BLaER1 (cell line): ENCODE results near the gene MAP10.

Experiments
- H3K27ac ChIP-seq: shearing (Covaris generic); formaldehyde crosslinking; 2 replicates; pipeline ENCODE4 v1.8.1; 2022
- H3K27me3 ChIP-seq: shearing (Covaris generic); formaldehyde crosslinking; 2 replicates; pipeline ENCODE4 v1.8.1; 2022
- H3K36me3 ChIP-seq: shearing (Covaris generic); formaldehyde crosslinking; 2 replicates; pipeline ENCODE4 v1.8.1; 2022
- H3K4me1 ChIP-seq: shearing (Covaris generic); formaldehyde crosslinking; 2 replicates; pipeline ENCODE4 v1.8.1; 2022
- H3K4me2 ChIP-seq: shearing (Covaris generic); formaldehyde crosslinking; 2 replicates; pipeline ENCODE4 v1.8.1; 2022
- H3K4me3 ChIP-seq: shearing (Covaris generic); formaldehyde crosslinking; 2 replicates; pipeline ENCODE4 v1.8.1; 2022
- H3K9ac ChIP-seq: shearing (Covaris generic); formaldehyde crosslinking; 2 replicates; pipeline ENCODE4 v1.8.1; 2022
- H3K9me3 ChIP-seq: shearing (Covaris generic); formaldehyde crosslinking; 2 replicates; pipeline ENCODE4 v1.8.1; 2022
- H4K20me1 ChIP-seq: shearing (Covaris generic); formaldehyde crosslinking; 2 replicates; pipeline ENCODE4 v1.8.1; 2022
- Cebpa-rat ChIP-seq: shearing (Covaris generic); IDR thresholded peaks from 2 replicates; pipeline ENCODE4 v1.8.1; 2022

Gene MAP10

GRCh38 chr1:232818040-232818439 is 12.8 kb downstream of the MAP10 start:
- no peaks in the 10 kb centered on the region for H3K4me1 ChIP-seq
- H3K4me3 ChIP-seq, result no peak overlapping the region
- H3K4me2 ChIP-seq, result no peak overlapping the region
- no peaks in the 10 kb centered on the region for H3K9me3 ChIP-seq
- H3K27me3 ChIP-seq, result no peaks in the 10 kb centered on the region
- H4K20me1 ChIP-seq, result no peaks in the 10 kb centered on the region
- no peak overlapping the region for H3K27ac ChIP-seq
- no peak for TF ChIP-seq Cebpa-rat
- H3K36me3 ChIP-seq, result no peaks in the 10 kb centered on the region
- no peak overlapping the region for H3K9ac ChIP-seq

GRCh38 chr1:232820431-232820830 is 15.2 kb downstream of the MAP10 start:
- Histone ChIP-seq H3K9ac (no peak overlapping the region), H3K36me3 (no peaks in the 10 kb centered on the region), H3K9me3 (no peaks in the 10 kb centered on the region), H3K4me1 (no peaks in the 10 kb centered on the region), H4K20me1 (no peaks in the 10 kb centered on the region), H3K27me3 (no peaks in the 10 kb centered on the region), H3K27ac (no peak overlapping the region), H3K4me3 (no peak overlapping the region), H3K4me2 (no peak overlapping the region)
- TF ChIP-seq Cebpa-rat, result no peak

- Histone ChIP-seq H3K4me3 (no peak overlapping the region), H3K27ac (no peak overlapping the region), H3K4me2 (no peak overlapping the region), H3K9ac (no peak overlapping the region), H4K20me1 (no peaks in the 10 kb centered on the region), H3K27me3 (no peaks in the 10 kb centered on the region), H3K4me1 (no peaks in the 10 kb centered on the region), H3K36me3 (no peaks in the 10 kb centered on the region), H3K9me3 (no peaks in the 10 kb centered on the region)
- no peak for TF ChIP-seq Cebpa-rat
Observed at GRCh38 chr1:232822530-232822929, 17.3 kb downstream of the MAP10 start.

- no peaks in the 10 kb centered on the region for H4K20me1 ChIP-seq
- no peak overlapping the region for H3K27ac ChIP-seq
- no peaks in the 10 kb centered on the region for H3K36me3 ChIP-seq
- H3K4me3 ChIP-seq, result no peak overlapping the region
- no peak overlapping the region for H3K4me2 ChIP-seq
- H3K9me3 ChIP-seq, result no peaks in the 10 kb centered on the region
- no peak overlapping the region for H3K9ac ChIP-seq
- no peaks in the 10 kb centered on the region for H3K27me3 ChIP-seq
- TF ChIP-seq Cebpa-rat, result no peak
- H3K4me1 ChIP-seq, result no peaks in the 10 kb centered on the region
Observed at GRCh38 chr1:232826318-232826717, 21.1 kb downstream of the MAP10 start.

- Histone ChIP-seq H3K9me3 (no peaks in the 10 kb centered on the region; the same call in 1 of the 2 replicates), H3K4me3 (no peak overlapping the region), H3K4me1 (no peaks in the 10 kb centered on the region), H3K4me2 (no peak overlapping the region), H3K27me3 (no peaks in the 10 kb centered on the region), H4K20me1 (no peaks in the 10 kb centered on the region), H3K36me3 (no peaks in the 10 kb centered on the region), H3K27ac (no peak overlapping the region), H3K9ac (no peak overlapping the region)
- TF ChIP-seq Cebpa-rat, result no peak
Observed at GRCh38 chr1:232830661-232831060, 25.4 kb downstream of the MAP10 start.

- Histone ChIP-seq H3K27ac (no peak overlapping the region), H3K4me3 (no peak overlapping the region), H4K20me1 (no peaks in the 10 kb centered on the region), H3K4me1 (no peaks in the 10 kb centered on the region), H3K27me3 (no peaks in the 10 kb centered on the region), H3K36me3 (no peaks in the 10 kb centered on the region), H3K4me2 (no peak overlapping the region), H3K9me3 (no peaks in the 10 kb centered on the region; the same call in 1 of the 2 replicates), H3K9ac (no peak overlapping the region)
- TF ChIP-seq Cebpa-rat, result no peak
Observed at GRCh38 chr1:232831895-232832294, 26.7 kb downstream of the MAP10 start.

GRCh38 chr1:232834066-232834465 is 28.9 kb downstream of the MAP10 start:
- Histone ChIP-seq H4K20me1 (no peaks in the 10 kb centered on the region), H3K27me3 (no peaks in the 10 kb centered on the region), H3K9ac (no peak overlapping the region), H3K4me1 (no peaks in the 10 kb centered on the region), H3K36me3 (no peaks in the 10 kb centered on the region), H3K9me3 (no peaks in the 10 kb centered on the region; the same call in 1 of the 2 replicates), H3K4me3 (no peak overlapping the region), H3K4me2 (no peak overlapping the region), H3K27ac (no peak overlapping the region)
- TF ChIP-seq Cebpa-rat, result no peak

- no peaks in the 10 kb centered on the region for H3K27me3 ChIP-seq
Observed at GRCh38 chr1:232835166-232835565, 29.9 kb downstream of the MAP10 start.

GRCh38 chr1:232837087-232837486 is 31.9 kb downstream of the MAP10 start:
- TF ChIP-seq Cebpa-rat, result no peak
- Histone ChIP-seq H3K9ac (no peak overlapping the region), H3K4me3 (no peak overlapping the region), H3K4me2 (no peak overlapping the region), H3K36me3 (no peaks in the 10 kb centered on the region), H3K27ac (no peak overlapping the region), H3K4me1 (no peaks in the 10 kb centered on the region), H3K9me3 (peaks cover 6% of the 10 kb centered on the region; the same call in 1 of the 2 replicates), H4K20me1 (no peaks in the 10 kb centered on the region), H3K27me3 (no peaks in the 10 kb centered on the region)

More at GRCh38 chr1:232835166-232835565, 29.9 kb downstream of the MAP10 start:
- Histone ChIP-seq H3K9ac (no peak overlapping the region), H4K20me1 (no peaks in the 10 kb centered on the region), H3K4me2 (no peak overlapping the region), H3K27ac (no peak overlapping the region), H3K4me3 (no peak overlapping the region), H3K36me3 (no peaks in the 10 kb centered on the region), H3K4me1 (no peaks in the 10 kb centered on the region), H3K9me3 (peaks cover 4% of the 10 kb centered on the region; the same call in 1 of the 2 replicates)
- no peak for TF ChIP-seq Cebpa-rat

GRCh38 chr1:232841823-232842565 is 36.8 kb downstream of the MAP10 start:
- H3K9ac ChIP-seq, result no peak overlapping the region
- H3K27me3 ChIP-seq, result no peaks in the 10 kb centered on the region
- H3K36me3 ChIP-seq, result no peaks in the 10 kb centered on the region
- TF ChIP-seq Cebpa-rat, result no peak
- peaks cover 6% of the 10 kb centered on the region; the same call in 1 of the 2 replicates for H3K9me3 ChIP-seq
- no peaks in the 10 kb centered on the region for H4K20me1 ChIP-seq
- H3K27ac ChIP-seq, result no peak overlapping the region
- no peak overlapping the region for H3K4me2 ChIP-seq
- H3K4me3 ChIP-seq, result no peak overlapping the region
- H3K4me1 ChIP-seq, result no peaks in the 10 kb centered on the region
